ENCODE results near the gene NFKBIE.
"Not testable (repeated sequence)": the region's sequence is repeated elsewhere in the genome, so short reads cannot be mapped to it uniquely, and the experiment has no call there.

The NFKBIE gene, protein sequence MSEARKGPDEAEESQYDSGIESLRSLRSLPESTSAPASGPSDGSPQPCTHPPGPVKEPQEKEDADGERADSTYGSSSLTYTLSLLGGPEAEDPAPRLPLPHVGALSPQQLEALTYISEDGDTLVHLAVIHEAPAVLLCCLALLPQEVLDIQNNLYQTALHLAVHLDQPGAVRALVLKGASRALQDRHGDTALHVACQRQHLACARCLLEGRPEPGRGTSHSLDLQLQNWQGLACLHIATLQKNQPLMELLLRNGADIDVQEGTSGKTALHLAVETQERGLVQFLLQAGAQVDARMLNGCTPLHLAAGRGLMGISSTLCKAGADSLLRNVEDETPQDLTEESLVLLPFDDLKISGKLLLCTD

GRCh38 chr6:44265007-44265721 lies at the start of gene NFKBIE:
Gene NFKBIE (minus strand): TSS chr6:44265551. CDS start chr6:44265346, 205 bp downstream.
- DNase-seq (ENCODE audit: low read depth in 2 of 3, low spot score in 2 of 3) = peak; percentile 97 to 99 (median 97)

DNA sequence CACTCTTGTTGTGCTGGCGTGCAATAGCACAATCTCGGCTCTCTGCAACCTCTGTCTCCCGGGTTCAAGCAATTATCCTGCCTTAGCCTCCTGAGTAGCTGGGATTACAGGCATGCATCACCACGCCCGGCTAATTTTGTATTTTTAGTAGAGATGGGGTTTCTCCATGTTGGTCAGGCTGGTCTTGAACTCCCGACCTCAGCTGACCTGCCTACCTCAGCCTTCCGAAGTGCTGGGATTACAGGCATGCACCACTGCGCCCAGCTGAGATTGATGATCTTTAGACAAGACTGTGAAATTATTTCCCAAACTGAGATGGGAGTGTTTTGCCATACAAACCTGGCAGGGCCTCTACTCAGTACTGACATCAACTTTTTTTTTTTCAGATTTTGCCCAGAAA lies 49.3 kb upstream of the NFKBIE start:
- not testable (repeated sequence) for DNase-seq (ENCODE audit: low read depth in 2 of 3, low spot score in 2 of 3)

DNA sequence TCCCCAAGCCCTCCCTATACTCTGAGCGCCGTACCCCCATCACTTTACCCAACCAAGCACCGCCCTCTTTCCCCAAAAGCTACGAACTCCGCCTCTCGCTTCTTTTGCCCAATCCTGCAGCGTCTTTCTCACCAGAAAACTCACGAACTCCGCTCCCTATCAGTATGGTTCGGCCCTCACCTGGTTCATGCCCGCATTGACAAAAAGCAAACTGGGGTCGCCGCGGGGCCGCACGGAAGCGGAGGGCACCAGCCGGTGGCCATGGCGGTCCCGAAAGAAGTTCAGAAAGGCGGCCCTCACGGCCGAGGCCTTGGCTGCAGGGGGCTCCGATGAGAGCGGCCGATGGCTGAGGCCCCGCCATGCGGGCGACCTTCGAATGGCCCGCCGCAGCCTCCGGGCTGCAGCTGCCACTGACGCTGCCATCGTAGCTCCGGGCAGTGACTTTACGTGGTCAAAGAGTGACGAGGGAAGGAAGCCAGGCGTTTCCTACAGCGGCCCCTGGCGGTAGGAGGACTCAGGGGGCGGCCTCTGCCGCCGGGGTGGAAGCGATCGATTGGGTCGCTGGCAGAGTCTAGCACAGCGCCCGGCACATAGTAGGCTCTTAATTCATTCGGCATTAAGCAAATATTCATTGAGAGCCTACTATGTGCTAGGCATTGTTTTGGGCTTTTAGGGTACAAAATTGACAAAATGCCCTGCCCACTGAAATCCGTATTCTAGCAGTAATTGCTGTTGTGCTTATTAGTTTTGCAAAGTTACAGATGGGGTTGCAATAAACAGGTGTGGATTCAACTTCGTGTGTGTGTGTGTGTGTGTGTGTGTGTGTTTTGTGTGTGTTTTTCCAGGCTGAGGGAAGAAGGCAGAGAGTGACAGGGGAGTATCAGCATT lies 47.8 kb upstream of the NFKBIE start, which contains the start of gene AARS2:
TSS of gene AARS2 (minus strand) at position 447 of the 888 bp plus-strand sequence. CDS start at position 423, 24 bp downstream.
- DNase-seq (ENCODE audit: low read depth in 2 of 3, low spot score in 2 of 3) = peak; percentile 83 to 97 (median 96)

DNA sequence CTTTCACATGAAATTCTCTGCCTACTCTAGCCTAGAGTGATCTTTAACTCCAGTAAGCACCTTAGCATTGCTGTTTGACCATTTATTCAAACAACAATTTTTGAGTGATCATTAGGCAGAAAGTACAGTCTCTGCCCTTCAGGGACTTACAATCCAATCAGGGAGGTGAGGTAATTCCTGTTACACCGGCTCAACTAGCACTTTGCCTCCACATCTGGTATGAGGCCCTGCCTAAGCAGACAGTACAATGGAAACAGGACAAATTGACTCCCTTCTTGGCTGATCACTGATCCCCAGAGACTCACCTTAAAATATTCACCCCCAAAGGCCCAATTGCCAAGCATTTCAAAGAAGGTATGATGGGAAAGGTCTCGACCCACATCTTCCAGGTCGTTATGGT lies 46.4 kb upstream of the NFKBIE start:
- no peak for DNase-seq (ENCODE audit: low read depth in 2 of 3, low spot score in 2 of 3)

GRCh38 chr6:44311304-44311703 lies 46.0 kb upstream of the NFKBIE start:
- no peak for DNase-seq (ENCODE audit: low read depth in 2 of 3, low spot score in 2 of 3)

- no peak for DNase-seq (ENCODE audit: low read depth in 2 of 3, low spot score in 2 of 3)
Observed at GRCh38 chr6:44310241-44310640, 44.9 kb upstream of the NFKBIE start.

- DNase-seq (ENCODE audit: low read depth in 2 of 3, low spot score in 2 of 3) = no peak
Observed at GRCh38 chr6:44309631-44310030, 44.3 kb upstream of the NFKBIE start.

- DNase-seq (ENCODE audit: low read depth in 2 of 3, low spot score in 2 of 3) = no peak
Observed at GRCh38 chr6:44309092-44309491, 43.7 kb upstream of the NFKBIE start.

DNA sequence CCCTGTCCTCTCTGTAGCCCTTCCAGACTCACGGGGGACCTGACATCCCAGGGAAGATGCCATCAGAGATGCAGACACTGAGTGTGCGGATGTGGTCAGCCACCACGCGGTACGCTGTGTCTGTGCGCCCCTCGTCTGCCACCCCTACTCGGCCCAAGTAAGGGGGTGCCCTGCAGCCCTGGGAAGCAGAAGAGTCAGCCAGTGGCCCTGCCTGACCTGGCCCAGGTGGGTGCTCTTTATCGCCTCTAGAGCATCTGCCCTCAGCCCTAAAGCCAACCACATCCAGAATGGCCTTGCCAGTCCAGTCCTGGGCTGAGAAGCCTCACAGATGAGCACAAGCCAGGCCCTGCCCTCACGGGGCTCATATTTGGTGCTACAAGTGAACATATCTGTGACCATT lies 41.9 kb upstream of the NFKBIE start:
- no peak for DNase-seq (ENCODE audit: low read depth in 2 of 3, low spot score in 2 of 3)

GRCh38 chr6:44306710-44307109 lies 41.4 kb upstream of the NFKBIE start:
- DNase-seq (ENCODE audit: low read depth in 2 of 3, low spot score in 2 of 3) = no peak

DNA sequence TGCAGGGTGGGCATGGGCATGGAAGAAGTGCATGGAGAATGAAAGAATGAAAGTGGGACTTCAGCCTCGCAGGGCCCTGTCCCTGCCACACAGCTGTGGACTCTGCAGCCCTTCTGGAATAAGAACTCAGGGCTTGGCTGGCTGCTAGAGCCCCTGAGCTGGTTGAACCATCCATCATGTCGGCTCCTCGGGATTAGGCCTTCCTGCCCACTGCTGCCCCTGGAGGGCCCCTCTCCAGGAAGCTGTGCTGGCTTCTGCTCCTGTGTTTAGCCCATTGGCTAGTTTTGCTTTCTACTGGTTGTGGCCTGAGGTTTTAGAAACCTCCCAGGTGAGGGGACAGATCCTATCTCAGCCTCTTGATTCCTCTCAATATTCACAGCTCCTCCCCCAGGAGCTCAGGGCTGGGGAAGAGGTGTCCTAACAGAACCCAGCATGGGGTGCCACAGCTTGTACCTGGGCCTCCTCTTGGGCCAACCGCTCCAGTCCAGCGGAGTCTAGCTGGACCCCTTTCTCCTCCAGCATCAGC lies 39.9 kb upstream of the NFKBIE start:
- no peak for DNase-seq (ENCODE audit: low read depth in 2 of 3, low spot score in 2 of 3)

DNA sequence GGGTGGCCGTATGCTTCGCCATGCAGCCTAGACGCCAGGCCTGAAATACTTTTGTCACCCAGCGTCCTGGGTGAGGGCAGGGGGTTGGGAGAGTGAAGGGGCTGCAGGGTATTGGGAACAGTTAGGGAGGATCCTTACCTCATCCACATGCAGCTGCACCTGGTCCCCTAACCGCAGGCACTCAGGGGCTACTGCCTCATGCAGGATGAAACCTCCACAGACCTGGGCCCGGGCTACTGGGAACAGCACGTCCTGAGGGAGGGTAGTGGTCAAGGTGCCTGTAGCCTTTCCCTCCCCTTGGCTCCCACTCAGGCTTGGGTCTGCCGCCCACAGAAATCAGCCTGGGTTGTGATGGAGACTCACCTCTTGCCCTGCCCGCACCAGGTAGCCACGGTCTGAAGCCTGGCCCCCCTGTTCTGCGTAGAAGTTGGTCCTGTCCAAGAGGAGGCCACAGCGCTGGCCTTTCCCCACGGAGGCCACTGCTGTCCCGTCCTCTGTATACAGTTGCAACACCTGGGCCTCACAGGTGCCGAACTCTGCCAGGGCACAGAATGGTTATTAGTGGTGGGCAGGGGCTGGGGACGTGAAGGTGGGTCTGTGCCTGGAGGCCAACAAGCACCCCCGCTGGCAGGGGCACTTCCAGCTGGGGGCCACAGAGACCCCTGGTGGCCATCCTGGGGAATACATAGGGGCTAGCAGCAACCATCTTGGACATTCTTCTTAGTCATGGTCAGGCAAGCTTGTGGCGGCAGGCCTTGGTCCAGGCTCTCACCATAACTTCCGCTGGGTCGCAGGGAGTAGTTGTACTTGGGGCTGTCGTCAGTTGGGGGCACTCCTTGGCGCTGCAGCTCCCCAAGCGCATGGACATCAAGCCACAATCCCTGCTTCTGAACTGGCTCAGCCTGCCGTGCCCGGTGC lies 39.2 kb upstream of the NFKBIE start:
- no peak for DNase-seq (ENCODE audit: low read depth in 2 of 3, low spot score in 2 of 3)

DNA sequence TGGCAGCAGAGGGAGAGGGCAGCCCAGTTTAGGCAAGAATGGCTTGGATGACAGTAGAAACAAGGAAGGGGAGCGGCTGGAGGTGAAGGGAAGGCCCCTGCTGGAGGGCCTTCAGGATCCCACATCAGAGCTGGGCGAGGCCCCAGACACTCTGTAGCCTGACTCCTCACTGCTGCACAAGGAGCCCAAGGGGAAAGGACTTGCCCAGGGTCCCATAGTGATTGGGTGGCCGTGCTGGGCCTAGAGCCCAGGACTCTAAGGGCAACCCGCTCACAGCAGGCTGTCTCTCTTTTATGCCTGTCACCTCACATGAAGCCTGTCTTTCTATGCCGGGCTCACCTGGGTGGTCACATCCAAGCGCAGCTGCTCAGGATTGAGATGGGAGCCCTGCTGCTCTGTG lies 38.5 kb upstream of the NFKBIE start:
- DNase-seq (ENCODE audit: low read depth in 2 of 3, low spot score in 2 of 3) = no peak

DNA sequence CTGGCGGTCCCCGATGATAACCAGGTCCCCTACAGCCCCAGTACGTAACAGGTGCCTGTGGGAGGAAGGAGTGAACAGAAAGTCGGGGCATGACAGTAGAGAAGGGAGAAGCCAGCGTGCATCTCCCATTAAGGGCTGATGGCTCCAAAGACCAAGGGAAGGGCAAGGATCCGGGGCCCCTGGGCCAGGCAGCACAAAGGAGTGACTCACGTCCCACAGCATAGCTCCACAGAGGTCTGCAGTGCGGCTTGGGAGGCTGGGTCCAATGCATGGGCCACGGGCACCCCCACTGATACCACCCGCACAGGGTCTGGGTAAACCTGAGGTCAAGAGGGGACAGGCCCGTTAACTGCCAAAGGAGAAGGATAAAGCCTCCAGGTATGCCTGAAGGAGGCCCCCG lies 37.5 kb upstream of the NFKBIE start:
- no peak for DNase-seq (ENCODE audit: low read depth in 2 of 3, low spot score in 2 of 3)

GRCh38 chr6:44301782-44302564 lies 36.6 kb upstream of the NFKBIE start:
- DNase-seq (ENCODE audit: low read depth in 2 of 3, low spot score in 2 of 3) = no peak

GRCh38 chr6:44301106-44301505 lies 35.8 kb upstream of the NFKBIE start:
- DNase-seq (ENCODE audit: low read depth in 2 of 3, low spot score in 2 of 3) = no peak

DNA sequence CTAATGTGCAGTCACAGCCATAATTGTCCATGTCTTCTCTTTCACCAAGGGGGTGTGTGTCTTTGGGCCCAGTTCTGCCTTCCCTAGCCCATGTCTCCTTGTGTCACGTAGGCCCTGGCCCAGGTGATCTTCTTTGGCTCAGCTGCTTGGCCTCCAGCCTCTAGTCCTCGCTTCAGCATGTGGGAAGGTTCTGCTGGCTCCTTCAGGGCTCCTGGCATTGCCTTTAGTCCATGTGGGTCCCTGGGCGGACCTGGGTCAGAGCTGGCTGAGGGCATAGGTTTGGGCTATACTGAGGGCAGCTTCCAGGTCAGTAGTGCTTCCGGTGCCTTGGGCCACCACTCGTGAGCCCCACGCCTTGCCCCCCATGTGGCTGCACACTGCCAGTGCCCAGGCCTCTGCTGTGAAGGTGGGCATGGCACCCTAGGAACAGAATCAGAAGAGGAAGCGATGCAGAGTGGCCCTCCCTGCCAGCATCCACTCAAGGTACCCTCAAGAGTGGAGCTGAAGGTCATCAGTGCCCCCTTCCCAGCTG lies 35.0 kb upstream of the NFKBIE start:
- no peak for DNase-seq (ENCODE audit: low read depth in 2 of 3, low spot score in 2 of 3)

DNA sequence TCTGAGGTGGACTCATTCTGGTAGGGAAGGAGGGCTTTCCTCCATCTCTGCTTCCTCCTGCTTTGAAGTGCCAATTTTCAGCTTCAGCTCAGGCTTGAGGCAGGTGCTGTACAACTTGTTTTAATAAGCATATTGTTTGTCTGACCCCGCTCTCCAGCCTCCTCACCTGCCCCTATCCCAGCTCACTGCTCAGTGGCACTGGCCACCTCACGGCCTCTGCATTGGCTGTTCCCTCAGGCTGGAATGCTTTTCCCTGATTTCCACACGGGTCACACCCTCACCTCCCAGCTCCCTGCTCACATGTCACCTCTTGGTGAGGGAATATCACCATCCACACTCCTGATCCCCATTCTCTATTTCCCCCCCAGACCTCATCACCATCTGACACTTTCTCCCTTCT lies 33.5 kb upstream of the NFKBIE start:
- DNase-seq (ENCODE audit: low read depth in 2 of 3, low spot score in 2 of 3) = no peak
